WERI-Rb-1 (cell line): Measurements from ENCODE around the gene SPINT2.

Experiments
- DNase-seq: peaks from one replicate; pipeline ENCODE4 v3.0.0-alpha.2; 2020
- H3K27ac ChIP-seq: fragments of 250-450 bp; sonication (Bioruptor Pico); 2 replicates; pipeline ENCODE4 v1.5.1; 2020; ENCODE audit warnings: mild to moderate bottlenecking, moderate library complexity
- H3K27me3 ChIP-seq: fragments of 250-450 bp; sonication (Bioruptor Pico); 2 replicates; pipeline ENCODE4 v1.5.1; 2021; ENCODE audit warnings: mild to moderate bottlenecking, low read depth, moderate library complexity; ENCODE audit not compliant: insufficient read depth, severe bottlenecking
- H3K36me3 ChIP-seq: fragments of 250-450 bp; sonication (Bioruptor Pico); 2 replicates; pipeline ENCODE4 v1.5.1; 2020; ENCODE audit warnings: mild to moderate bottlenecking, moderate library complexity
- H3K4me3 ChIP-seq: 2 replicates; pipeline ENCODE4 v1.5.1; 2011; ENCODE audit warnings: low read depth, mild to moderate bottlenecking, control low read depth, low read length
- H3K9me3 ChIP-seq: fragments of 250-450 bp; sonication (Bioruptor Pico); 2 replicates; pipeline ENCODE4 v1.5.1; 2021; ENCODE audit warnings: mild to moderate bottlenecking, moderate library complexity; ENCODE audit not compliant: severe bottlenecking
- CTCF ChIP-seq: IDR thresholded peaks from 2 replicates; pipeline ENCODE4 v1.5.1; 2011; ENCODE audit warnings: low read depth, mild to moderate bottlenecking, control low read depth, inconsistent platforms, low read length

The SPINT2 gene

DNA sequence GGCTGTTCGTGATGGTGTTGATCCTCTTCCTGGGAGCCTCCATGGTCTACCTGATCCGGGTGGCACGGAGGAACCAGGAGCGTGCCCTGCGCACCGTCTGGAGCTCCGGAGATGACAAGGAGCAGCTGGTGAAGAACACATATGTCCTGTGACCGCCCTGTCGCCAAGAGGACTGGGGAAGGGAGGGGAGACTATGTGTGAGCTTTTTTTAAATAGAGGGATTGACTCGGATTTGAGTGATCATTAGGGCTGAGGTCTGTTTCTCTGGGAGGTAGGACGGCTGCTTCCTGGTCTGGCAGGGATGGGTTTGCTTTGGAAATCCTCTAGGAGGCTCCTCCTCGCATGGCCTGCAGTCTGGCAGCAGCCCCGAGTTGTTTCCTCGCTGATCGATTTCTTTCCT is 27.5 kb downstream of the SPINT2 start:
- Histone ChIP-seq H3K27ac (peak overlapping the region; percentile 80), H3K27me3 (no peaks in the 10 kb centered on the region), H3K9me3 (no peaks in the 10 kb centered on the region), H3K36me3 (no peaks in the 10 kb centered on the region), H3K4me3 (peak overlapping the region; percentile 14)
- peak; percentile 49 for TF ChIP-seq CTCF
- DNase-seq, result peak; percentile 87

- Histone ChIP-seq H3K36me3 (no peaks in the 10 kb centered on the region), H3K27ac (peak overlapping the region; percentile 80), H3K9me3 (no peaks in the 10 kb centered on the region), H3K4me3 (no peak overlapping the region), H3K27me3 (no peaks in the 10 kb centered on the region)
- peak; percentile 73 for DNase-seq
- no peak for TF ChIP-seq CTCF
Observed at GRCh38 chr19:38293281-38293680, 28.9 kb downstream of the SPINT2 start.

DNA sequence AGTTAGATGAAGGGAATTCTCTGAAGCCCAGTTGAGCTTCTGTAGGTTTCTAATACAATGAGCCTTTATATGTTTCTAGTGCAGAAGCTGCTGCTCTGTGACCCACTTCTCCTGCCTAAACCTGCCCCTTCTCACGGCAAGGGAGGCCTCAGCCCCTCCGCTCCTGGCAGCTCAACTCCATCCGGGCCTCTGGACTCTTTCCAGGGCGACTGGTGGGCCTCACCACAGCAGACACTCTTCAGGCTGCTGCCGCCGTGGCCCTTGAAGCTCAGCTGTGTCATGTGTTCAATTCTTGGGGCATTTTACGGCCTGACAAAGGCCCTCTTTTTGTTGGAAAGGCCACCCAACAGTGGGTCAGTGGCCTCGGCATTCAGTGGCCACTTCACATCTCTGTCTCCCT is 29.7 kb downstream of the SPINT2 start:
- no peaks in the 10 kb centered on the region for H3K9me3 ChIP-seq
- no peak overlapping the region for H3K27ac ChIP-seq
- TF ChIP-seq CTCF, result no peak
- DNase-seq, result no peak
- no peaks in the 10 kb centered on the region for H3K27me3 ChIP-seq
- no peaks in the 10 kb centered on the region for H3K36me3 ChIP-seq
- no peak overlapping the region for H3K4me3 ChIP-seq

DNA sequence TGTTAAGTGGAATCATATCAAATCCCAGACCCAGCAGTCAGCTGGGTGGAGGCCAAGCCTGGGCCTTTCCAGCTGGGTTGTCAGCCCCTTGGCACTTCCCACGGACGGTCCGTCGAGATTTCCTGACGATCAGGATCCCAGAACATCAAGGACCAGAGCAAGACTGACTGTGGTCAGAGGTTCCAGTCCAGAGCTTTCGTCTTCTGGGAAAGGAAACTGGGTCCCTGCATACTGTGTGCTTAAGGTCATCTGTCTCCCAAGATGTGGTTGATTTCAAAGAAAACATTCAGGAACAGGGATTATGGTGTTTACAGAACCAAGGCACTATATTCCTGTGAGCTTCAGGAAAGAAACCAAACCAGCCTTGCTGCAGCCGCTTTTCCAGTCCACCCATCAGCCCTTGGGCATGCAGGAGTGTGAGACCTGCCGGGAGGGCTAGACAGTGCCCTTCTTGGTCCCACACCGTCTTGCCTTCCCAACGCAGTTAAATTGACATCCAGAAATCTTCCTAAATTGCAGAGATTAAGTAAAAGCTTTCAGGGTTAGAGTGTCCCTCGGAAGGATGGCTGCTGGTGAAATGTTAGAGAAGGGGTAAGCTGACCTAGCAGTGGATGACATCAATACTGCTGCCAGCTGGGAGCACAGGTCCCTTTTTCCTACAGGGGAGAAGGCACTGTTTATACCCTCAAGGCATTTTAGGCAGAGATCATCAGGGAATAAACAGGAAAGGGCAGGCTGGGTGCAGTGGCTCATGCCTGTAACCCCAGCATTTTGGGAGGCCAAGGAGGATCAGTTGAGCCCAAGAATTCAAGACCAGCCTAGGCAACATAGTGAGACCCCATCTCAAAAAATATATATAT is 34.7 kb downstream of the SPINT2 start:
- Histone ChIP-seq H3K36me3 (no peaks in the 10 kb centered on the region; the same call in 1 of the 2 replicates), H3K27me3 (no peaks in the 10 kb centered on the region), H3K9me3 (no peaks in the 10 kb centered on the region), H3K27ac (no peak overlapping the region; the same call in 1 of the 2 replicates), H3K4me3 (no peak overlapping the region)
- no peak for DNase-seq
- TF ChIP-seq CTCF, result no peak

DNA sequence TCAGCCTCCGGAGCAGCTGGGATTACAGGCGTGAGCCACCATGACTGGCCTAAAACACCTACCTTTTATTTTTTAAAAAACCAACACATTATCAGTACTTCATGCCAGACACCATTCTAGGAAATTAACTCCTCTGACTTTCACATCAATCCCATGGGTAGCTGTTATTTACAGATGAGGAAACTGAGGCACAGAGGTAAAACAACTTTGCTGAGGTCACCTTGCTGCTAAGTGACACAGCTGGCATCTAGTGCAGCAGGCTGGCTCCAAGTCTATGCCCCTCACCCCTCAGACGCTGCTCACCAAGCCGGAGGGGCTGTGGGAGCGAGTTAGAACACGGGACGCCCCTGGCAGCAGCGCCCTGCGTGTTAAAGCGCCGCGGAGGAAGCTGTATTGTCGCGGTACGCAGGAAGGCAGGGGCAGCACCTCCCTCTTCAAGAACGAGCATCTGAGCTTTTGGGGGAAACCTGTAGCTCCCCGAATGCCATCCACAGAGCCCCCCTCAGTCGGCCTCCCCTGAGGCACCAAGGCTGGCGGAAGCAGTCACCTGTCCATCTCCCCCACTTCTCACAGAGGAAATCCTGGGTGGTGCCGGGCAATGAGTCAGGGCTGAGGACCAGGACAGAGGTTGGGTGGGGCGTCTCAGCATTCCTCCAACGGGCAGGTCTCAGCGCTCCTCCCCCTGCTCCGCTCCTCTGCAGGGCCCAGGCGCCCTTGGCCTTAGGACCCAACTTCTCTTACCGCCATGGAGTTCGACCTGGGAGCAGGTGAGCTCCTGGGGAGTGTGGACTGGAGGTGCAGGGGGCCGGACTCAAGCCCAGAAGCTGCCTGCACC is 39.4 kb downstream of the SPINT2 start, which contains the start of gene C19orf33:
C19orf33 (plus strand) TSS at position 735 of the 835 bp plus-strand sequence; CDS start at position 746, 11 bp downstream.
- Histone ChIP-seq H3K27ac (peak within 1 kb of the TSS; percentile 22), H3K36me3 (peaks cover 16% of the 10 kb centered on the region), H3K9me3 (no peaks in the 10 kb centered on the region), H3K27me3 (no peaks in the 10 kb centered on the region), H3K4me3 (no peak within 1 kb of the TSS)
- TF ChIP-seq CTCF, result no peak
- DNase-seq, result no peak
